Ovary (tissue), 9 donors: ENCODE results near the gene ALDOC. TPM values are rescaled to one million over a fixed set of nuclear protein-coding genes. Genes with fewer than 3 reads are reported as not detected.
"Not testable (repeated sequence)": the region's sequence is repeated elsewhere in the genome, so short reads cannot be mapped to it uniquely, and the experiment has no call there.

Source experiments
- DNase-seq, 5 donors: peaks; one replicate each; pipeline ENCODE4 v3.0.0-alpha.2; 2019 to 2020
- H3K27ac ChIP-seq, 2 donors: fragments of 200-600 bp; one replicate each; pipeline versions ENCODE4 v1.5.1 to v1.8.0; 2019 to 2022
- H3K27me3 ChIP-seq: fragments of 200-600 bp; one replicate; pipeline ENCODE4 v1.8.0; 2022
- H3K36me3 ChIP-seq: fragments of 200-600 bp; sonication (generic); one replicate; pipeline ENCODE4 v1.5.1; 2019
- H3K4me1 ChIP-seq: one replicate; pipeline ENCODE4 v1.8.1; 2013; ENCODE audit warnings: mild to moderate bottlenecking, moderate library complexity; ENCODE audit not compliant: insufficient read depth
- H3K4me3 ChIP-seq: fragments of 200-600 bp; sonication (generic); one replicate; pipeline ENCODE4 v1.5.1; 2017
- H3K9me3 ChIP-seq, 2 donors: fragments of 200-600 bp in 1 of 2; sonication (generic) in 1 of 2; one replicate each; pipeline versions ENCODE4 v1.5.1 to v1.8.1; 2013 to 2019; ENCODE audit warnings: mild to moderate bottlenecking in 1 of 2, moderate library complexity in 1 of 2
- EP300 ChIP-seq: sonication (generic); formaldehyde crosslinking; IDR thresholded peaks from one replicate; pipeline ENCODE4 v1.6.1; 2017; ENCODE audit warnings: antibody characterized with exemption
- POLR2A ChIP-seq: fragments of 450-650 bp; IDR thresholded peaks from one replicate; pipeline ENCODE4 v1.6.1; 2017; ENCODE audit warnings: antibody characterized with exemption, mild to moderate bottlenecking, moderate library complexity
- WGBS, 3 donors: extraction: QIAGEN DNeasy Blood & Tissue Kit in 1 of 3; methylation state at CpG; one replicate each; pipeline versions ENCODE4 v1.1.5 to v1.1.7; 2013 to 2017; 5-methylcytosine and 5-hydroxymethylcytosine counted together
- intact Hi-C, 4 donors: fragments of 100-400 bp; cut with DNase I; formaldehyde crosslinking; loops; one replicate each; pipeline versions ENCODE4 v1.11.0 to v1.15.1; 2022 to 2023
- polyA plus RNA-seq, 2 donors: library from polyadenylated mRNA; stranded (reverse); fragments of 200-250 nt in 1 of 2; fragments of 350-450 nt in 1 of 2; fragmentation: Illumina TruSeq in 1 of 2; extraction: RNeasy Lipid Tissue Mini Kit (QIAGEN cat#74804) in 1 of 2; gene quantifications; one replicate each; pipeline ENCODE4 v1.2.3, GENCODE V29; 2013 to 2014
- total RNA-seq, 7 donors: library from RNA; depleted of rRNA in 2 of 7; stranded (reverse); fragments of >200 nt in 2 of 7; fragmentation: NEBNext Ultra II Directional in 3 of 7; extraction: Animal tissue kit (Norgen Biotek cat#: 25700) in 3 of 7; gene quantifications; one replicate each; pipeline versions ENCODE4 v1.1.0 to v1.2.4, GENCODE V29; 2016 to 2023
- TF ChIP-seq, protein P1 (sequence below), 3 donors: fragments of 450-650 bp in 2 of 3; fragments of 200-600 bp in 1 of 3; IDR thresholded peaks; one replicate each; pipeline versions ENCODE4 v1.5.1 to v1.8.0; 2016 to 2022; ENCODE audit warnings: antibody characterized with exemption in 3 of 3, mild to moderate bottlenecking in 1 of 3
- donor health status: DM: no; HTN: no; CAD: no; lungs with moderate emphysema.
- donor health status: DM: no; HTN: no; CAD: no.
- donor health status: Bipolar disorder and iron deficiency.
- donor health status: DM: yes; HTN: yes; CAD: no.
- donor health status: DM: no; HTN: no; CAD: no.
- donor health status: DM: yes; HTN: yes; CAD: no.

The ALDOC gene
- total and polyA plus RNA-seq, 9 donors, result 17.1 to 71.5 (median 28.4) TPM

GRCh38 chr17:28579526-28579925 lies 2.8 kb upstream of the ALDOC start:
- no peak for DNase-seq
- TF ChIP-seq EP300 (no peak), POLR2A (no peak)
- TF ChIP-seq, protein P1, sequence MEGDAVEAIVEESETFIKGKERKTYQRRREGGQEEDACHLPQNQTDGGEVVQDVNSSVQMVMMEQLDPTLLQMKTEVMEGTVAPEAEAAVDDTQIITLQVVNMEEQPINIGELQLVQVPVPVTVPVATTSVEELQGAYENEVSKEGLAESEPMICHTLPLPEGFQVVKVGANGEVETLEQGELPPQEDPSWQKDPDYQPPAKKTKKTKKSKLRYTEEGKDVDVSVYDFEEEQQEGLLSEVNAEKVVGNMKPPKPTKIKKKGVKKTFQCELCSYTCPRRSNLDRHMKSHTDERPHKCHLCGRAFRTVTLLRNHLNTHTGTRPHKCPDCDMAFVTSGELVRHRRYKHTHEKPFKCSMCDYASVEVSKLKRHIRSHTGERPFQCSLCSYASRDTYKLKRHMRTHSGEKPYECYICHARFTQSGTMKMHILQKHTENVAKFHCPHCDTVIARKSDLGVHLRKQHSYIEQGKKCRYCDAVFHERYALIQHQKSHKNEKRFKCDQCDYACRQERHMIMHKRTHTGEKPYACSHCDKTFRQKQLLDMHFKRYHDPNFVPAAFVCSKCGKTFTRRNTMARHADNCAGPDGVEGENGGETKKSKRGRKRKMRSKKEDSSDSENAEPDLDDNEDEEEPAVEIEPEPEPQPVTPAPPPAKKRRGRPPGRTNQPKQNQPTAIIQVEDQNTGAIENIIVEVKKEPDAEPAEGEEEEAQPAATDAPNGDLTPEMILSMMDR (IDR thresholded peaks at IDR 0.05), result no peak
- H3K4me1 ChIP-seq, result peaks cover 4% of the 10 kb centered on the region
- no peaks in the 10 kb centered on the region for H3K36me3 ChIP-seq
- H3K27me3 ChIP-seq, result no peaks in the 10 kb centered on the region
- H3K27ac ChIP-seq, result no peak overlapping the region
- H3K4me3 ChIP-seq, result no peak overlapping the region
- no peaks in the 10 kb centered on the region for H3K9me3 ChIP-seq
- intact Hi-C loops, result no loop called here
- WGBS, 3 donors, result 88 to 91% (median 91%) methylated on average over 4 of the region's 4 CpGs

- intact Hi-C loops, result no loop called here
- no peak overlapping the region for H3K4me3 ChIP-seq
- H3K9me3 ChIP-seq, result no peaks in the 10 kb centered on the region
- TF ChIP-seq, protein P1 (IDR thresholded peaks at IDR 0.05), result no peak
- TF ChIP-seq EP300, result no peak
- TF ChIP-seq POLR2A, result no peak
- 98 to 99% (median 98%) methylated on average over 8 of the region's 8 CpGs for WGBS, 3 donors
- no peak overlapping the region for H3K27ac ChIP-seq
- H3K4me1 ChIP-seq, result peaks cover 4% of the 10 kb centered on the region
- H3K36me3 ChIP-seq, result no peaks in the 10 kb centered on the region
- H3K27me3 ChIP-seq, result no peaks in the 10 kb centered on the region
- no peak for DNase-seq
Measured at GRCh38 chr17:28578246-28579195, 1.8 kb upstream of the ALDOC start.

DNA sequence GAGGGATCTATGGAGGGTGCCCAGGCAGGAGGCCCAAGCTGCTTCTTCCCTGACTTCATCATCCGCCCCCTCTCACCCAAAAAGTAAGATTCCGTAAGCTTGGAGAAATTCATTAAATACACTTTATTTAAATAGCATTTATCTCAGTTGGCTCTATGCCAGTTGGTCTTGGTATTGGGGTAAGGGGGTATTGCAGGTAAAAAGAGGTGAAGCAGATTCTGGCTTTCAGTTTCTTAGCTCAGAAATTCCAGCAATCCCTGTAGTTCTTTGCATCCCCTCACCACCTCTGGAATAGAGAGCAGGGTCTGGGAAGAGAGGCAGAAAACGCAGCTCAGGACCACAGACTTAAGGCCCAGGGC lies 750 bp upstream of the ALDOC start:
- Histone ChIP-seq H3K9me3 (no peaks in the 10 kb centered on the region), H3K4me1 (peaks cover 4% of the 10 kb centered on the region), H3K4me3 (no peak overlapping the region), H3K27me3 (no peaks in the 10 kb centered on the region), H3K27ac (peak overlapping the region; percentile 28 to 53), H3K36me3 (no peaks in the 10 kb centered on the region)
- TF ChIP-seq EP300 (no peak), POLR2A (no peak)
- intact Hi-C loops, result no loop called here
- no peak for DNase-seq
- WGBS, 3 donors, result 93 to 98% (median 98%) methylated on average over 3 of the region's 3 CpGs

- H3K4me3 ChIP-seq, H3K27me3 ChIP-seq, H3K4me1 ChIP-seq, DNase-seq, intact Hi-C loops, H3K36me3 ChIP-seq, H3K27ac ChIP-seq, H3K9me3 ChIP-seq: not testable (repeated sequence)
- WGBS, 3 donors, result 69 to 75% (median 70%) methylated on average over 3 of the region's 3 CpGs
Measured at GRCh38 chr17:28576016-28576415, 679 bp downstream of the ALDOC start.

- H3K4me3 ChIP-seq, result no peak overlapping the region
- intact Hi-C loops, result no loop called here
- no peaks in the 10 kb centered on the region for H3K36me3 ChIP-seq
- H3K27me3 ChIP-seq, result no peaks in the 10 kb centered on the region
- H3K4me1 ChIP-seq, result peaks cover 4% of the 10 kb centered on the region
- DNase-seq, result no peak
- no peak for TF ChIP-seq POLR2A
- TF ChIP-seq, protein P1 (IDR thresholded peaks at IDR 0.05), result no peak
- TF ChIP-seq EP300, result no peak
- WGBS, 3 donors, result 92 to 95% (median 93%) methylated on average over 14 of the region's 14 CpGs
- no peaks in the 10 kb centered on the region for H3K9me3 ChIP-seq
- no peak overlapping the region for H3K27ac ChIP-seq
Measured at GRCh38 chr17:28575126-28575795, 1.4 kb downstream of the ALDOC start.
